ENCODE results near the gene EFL1.

DNA sequence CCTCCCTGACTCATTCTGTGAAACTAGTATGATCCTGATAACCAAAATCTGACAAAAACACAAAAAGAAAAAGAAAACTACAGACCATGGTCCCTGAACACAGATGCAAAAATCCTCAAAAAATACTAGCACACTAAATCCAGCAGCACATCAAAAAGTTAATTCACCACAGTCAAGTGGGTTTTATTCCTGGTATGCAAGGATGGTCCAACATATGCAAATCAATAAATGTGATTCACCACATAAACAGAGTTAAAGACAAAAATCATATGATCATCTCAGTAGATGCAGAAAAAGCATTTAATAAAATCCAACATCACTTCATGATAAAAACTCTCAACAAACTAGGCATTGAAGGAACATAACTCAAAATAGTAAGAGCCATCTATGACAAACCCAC is 12.9 kb upstream of the EFL1 start:
- TF ChIP-seq, protein P1, sequence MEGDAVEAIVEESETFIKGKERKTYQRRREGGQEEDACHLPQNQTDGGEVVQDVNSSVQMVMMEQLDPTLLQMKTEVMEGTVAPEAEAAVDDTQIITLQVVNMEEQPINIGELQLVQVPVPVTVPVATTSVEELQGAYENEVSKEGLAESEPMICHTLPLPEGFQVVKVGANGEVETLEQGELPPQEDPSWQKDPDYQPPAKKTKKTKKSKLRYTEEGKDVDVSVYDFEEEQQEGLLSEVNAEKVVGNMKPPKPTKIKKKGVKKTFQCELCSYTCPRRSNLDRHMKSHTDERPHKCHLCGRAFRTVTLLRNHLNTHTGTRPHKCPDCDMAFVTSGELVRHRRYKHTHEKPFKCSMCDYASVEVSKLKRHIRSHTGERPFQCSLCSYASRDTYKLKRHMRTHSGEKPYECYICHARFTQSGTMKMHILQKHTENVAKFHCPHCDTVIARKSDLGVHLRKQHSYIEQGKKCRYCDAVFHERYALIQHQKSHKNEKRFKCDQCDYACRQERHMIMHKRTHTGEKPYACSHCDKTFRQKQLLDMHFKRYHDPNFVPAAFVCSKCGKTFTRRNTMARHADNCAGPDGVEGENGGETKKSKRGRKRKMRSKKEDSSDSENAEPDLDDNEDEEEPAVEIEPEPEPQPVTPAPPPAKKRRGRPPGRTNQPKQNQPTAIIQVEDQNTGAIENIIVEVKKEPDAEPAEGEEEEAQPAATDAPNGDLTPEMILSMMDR (IDR thresholded peaks at IDR 0.05), result no peak
- TF ChIP-seq POLR2A (IDR thresholded peaks at IDR 0.05), result no peak
